HS-5 (cell line): Measurements from ENCODE around the gene TDRD3.
"Not testable (repeated sequence)": the region's sequence is repeated elsewhere in the genome, so short reads cannot be mapped to it uniquely, and the experiment has no call there.

Source experiments
- DNase-seq: peaks from one replicate; pipeline ENCODE4 v3.0.0-alpha.2; 2012; ENCODE audit warnings: low read depth

The TDRD3 gene

DNA sequence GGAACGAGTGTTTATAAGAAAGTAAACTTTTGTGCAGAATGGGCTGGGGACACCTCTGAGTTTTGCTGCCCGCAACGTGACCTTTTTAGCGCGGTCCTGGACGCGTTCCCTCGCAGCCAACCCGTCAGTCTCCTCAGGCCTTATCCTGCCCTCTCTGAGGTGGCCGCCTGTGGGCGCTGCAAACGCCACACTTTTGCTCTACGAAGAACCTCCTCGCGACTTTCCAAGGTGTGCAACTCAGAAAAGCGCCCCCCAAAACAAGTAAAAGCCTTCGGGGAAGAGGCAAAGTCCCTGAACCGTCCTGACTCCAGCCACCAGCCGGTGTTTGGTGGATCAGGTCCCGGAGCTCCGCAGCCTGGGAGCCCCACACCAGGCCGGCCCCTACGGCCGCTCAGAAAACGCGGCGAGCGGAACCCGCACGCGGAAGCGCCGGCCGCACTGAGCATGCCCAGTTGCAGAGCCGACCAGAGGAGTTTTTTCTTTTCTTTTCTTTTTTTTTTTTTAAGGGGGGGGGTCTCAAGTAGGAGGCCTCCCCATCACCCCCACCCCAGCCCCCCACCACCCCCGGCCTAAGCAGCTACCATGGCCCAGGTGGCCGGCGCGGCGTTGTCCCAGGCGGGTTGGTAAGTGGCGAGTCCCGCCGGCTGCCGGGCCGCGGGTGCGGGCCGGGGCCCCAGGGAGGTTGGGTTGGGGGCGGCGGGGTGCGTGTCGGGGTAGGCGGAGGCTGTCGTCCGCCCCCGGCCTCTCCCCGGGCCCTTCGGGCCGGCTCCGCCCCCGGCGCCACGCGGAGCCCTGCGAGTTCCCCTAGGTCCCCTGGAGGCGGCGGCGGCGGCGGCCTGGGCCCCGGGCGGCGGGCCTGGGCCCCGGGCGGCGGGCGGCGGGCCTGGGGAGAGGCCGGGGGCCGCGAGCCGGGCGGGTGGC, at the start of gene TDRD3:
Gene TDRD3, plus strand, starts transcription at position 438 of the 921 bp plus-strand sequence. Its CDS starts 145 bp downstream, at position 583.
- peak; percentile 43 for DNase-seq

- DNase-seq = no peak
Observed at GRCh38 chr13:60347690-60348089, 49.3 kb upstream of the TDRD3 start.

GRCh38 chr13:60348097-60348496, 48.9 kb upstream of the TDRD3 start:
- no peak for DNase-seq

- DNase-seq = peak; percentile 51
Observed at GRCh38 chr13:60351326-60351725, 45.7 kb upstream of the TDRD3 start.

DNA sequence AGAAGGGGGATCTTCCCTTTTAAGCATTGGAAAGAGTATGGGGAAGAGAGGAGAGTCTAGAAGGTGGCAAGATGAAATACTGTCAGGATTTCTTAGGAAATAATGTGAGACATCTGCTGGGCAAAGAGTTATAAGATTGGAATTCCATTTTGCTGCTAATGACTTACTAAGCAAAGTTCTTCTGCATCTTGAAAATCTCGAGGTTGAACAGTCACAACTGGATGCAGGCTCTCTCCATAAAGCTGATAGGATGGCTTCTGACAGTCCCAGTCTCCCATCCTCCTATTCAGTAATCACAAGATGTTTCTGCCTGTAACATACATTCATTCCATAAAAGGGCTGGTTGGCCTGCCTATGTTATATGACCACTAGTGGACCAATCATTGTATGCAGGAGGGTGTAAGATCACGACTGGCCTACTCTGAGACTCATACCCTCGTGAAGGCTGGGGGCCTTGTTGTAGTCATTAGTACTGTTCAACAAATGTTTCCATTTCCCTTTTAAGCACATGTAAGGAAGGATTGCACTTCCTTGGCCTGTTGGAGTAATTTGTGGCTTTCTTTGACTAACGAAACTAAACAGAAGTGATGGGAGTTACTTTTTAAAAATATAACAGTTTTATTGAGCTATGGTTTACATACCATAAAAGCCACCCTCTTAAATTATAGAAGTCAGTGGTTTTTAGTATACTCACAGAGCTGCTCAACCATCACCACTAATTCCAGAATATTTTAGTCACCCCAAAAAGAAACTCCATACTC, 45.0 kb upstream of the TDRD3 start:
- DNase-seq = peak; percentile 4

- no peak for DNase-seq
Observed at GRCh38 chr13:60352644-60353043, 44.4 kb upstream of the TDRD3 start.

- no peak for DNase-seq
Observed at GRCh38 chr13:60355056-60355455, 42.0 kb upstream of the TDRD3 start.

DNA sequence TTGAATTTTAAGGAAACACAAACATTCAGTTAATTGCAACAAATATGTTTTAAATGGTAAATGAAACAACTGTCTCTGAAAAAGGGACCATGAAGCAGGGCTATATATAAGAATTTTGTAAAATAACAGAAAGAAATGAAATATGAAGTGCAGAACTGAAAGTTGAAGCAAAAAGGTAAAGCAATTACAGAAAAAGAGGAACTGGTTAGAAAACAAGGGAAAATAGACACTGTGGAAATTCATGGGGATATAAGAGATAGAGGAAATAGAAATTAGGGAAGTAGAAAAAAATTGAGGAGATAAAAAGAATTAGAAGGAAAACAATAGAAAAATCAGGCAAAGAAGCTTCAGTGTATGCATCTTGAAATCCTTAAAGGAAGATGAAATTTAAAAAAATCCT, 40.0 kb upstream of the TDRD3 start:
- DNase-seq = no peak

- no peak for DNase-seq
Observed at GRCh38 chr13:60358453-60358852, 38.6 kb upstream of the TDRD3 start.

DNA sequence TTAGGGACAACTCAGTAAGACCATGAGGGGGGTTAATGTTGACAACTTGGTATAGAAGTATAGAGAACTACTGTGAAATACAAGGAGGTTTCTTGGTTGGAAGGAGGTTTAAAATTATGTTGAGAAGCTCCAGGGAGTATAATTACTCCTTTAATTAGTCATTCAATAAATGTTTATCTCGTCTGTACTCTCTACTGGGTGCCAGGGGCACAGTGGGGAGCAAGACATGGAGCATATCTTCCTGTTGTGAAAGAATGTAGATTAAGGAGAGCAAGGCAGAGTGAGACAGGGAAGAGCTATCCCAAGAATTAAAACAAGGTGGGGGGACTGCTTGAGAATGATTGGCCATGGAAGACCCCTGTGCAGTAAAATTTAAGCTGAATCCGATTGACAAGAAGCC, 33.7 kb upstream of the TDRD3 start:
- no peak for DNase-seq

DNA sequence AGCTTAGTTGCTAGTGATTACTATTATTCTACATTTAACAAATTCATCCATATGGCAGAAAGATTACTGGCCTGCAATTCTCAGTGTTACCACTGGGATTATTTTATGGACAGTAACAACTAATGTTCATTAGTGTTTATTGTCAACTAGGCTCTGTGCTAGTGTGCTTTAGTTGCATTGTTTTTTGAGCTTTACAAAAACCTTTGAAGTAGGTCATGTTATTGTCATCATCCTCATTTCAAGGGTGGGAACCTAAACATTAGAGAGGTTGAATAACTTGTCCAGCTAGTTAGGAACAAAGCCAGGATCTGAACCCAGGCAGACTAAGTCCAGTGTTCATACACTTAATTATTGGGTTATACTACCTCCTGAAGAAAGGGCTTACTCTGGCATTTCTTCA, 27.8 kb upstream of the TDRD3 start:
- DNase-seq = no peak

DNA sequence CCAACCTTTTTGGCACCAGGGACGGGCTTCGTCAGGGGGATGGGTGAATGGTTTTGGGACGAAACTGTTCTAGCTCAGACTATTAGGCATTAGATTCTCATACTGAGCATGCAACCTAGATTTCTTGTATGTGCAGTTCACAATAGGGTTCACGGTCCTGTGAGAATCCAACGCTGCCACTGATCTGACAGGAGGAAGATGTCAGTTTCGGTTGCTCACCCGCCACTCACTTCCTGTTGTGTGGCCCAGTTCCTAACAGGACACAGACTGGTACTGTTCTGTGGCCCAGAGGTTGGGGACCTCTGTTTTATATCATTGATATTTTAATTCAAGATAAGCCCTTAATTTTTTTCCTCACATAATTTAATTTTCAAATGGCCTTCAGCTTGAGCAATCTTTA, 26.7 kb upstream of the TDRD3 start:
- no peak for DNase-seq

GRCh38 chr13:60372141-60372540, 24.9 kb upstream of the TDRD3 start:
- no peak for DNase-seq

- not testable (repeated sequence) for DNase-seq
Observed at GRCh38 chr13:60379282-60379681, 17.7 kb upstream of the TDRD3 start.

DNA sequence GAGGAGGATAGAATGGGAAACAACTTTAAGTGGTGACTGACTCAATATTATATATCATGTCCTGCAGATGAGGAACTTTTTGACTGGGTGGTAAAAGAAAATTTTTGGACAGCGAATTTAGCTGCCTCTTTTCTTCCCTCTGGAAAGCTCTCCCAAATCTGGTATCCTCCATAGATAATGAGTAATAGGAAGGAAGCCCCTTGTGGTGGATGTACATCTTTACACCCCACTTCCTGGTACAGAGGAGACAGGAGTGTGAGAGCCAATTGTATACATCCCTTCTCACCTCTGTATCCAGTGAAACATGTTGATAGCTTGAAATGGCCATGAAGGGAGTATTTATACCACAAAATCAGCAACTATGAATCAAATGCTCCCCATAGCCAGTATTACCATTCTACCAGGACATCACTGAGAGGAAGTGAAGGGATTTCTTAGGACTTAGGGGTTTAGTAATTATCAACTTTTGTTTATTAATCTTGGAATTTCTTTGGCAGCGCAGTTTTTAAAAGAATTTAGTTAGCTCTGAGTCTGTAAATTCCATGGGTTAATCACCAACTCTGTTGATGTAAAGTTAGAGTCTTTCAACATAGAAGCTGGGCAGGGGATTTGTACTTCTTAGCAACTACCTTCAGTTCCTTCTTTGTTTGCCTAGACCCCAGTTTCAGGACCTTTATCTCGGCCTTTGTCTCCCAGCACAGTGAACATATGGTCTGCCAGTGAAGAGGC, 17.0 kb upstream of the TDRD3 start:
- no peak for DNase-seq

- DNase-seq = no peak
Observed at GRCh38 chr13:60384911-60385310, 12.1 kb upstream of the TDRD3 start.

- DNase-seq = no peak
Observed at GRCh38 chr13:60386250-60386649, 10.8 kb upstream of the TDRD3 start.

GRCh38 chr13:60392131-60392530, 4.9 kb upstream of the TDRD3 start:
- no peak for DNase-seq

GRCh38 chr13:60395971-60396782, 843 bp upstream of the TDRD3 start:
- DNase-seq = peak; percentile 45

- no peak for DNase-seq
Observed at GRCh38 chr13:60397704-60398378, 821 bp downstream of the TDRD3 start.

GRCh38 chr13:60398379-60398891, 1.4 kb downstream of the TDRD3 start:
- no peak for DNase-seq
